Mesendoderm (in vitro differentiated cells): ENCODE results near the gene CTSW.

Experiments
- DNase-seq: peaks from one replicate; pipeline ENCODE4 v3.0.0; 2013
- H2AK5ac ChIP-seq: 2 replicates; pipeline ENCODE4 v1.6.1; 2013; ENCODE audit warnings: low read length, inconsistent platforms
- H2BK120ac ChIP-seq: 2 replicates; pipeline ENCODE4 v1.6.1; 2013; ENCODE audit warnings: low read depth, mild to moderate bottlenecking, low read length, moderate library complexity, mixed read lengths
- H2BK15ac ChIP-seq: replicated peaks from 2 replicates; pipeline ENCODE4 v1.6.1; 2013; ENCODE audit warnings: low read depth, mild to moderate bottlenecking, moderate library complexity
- H2BK5ac ChIP-seq: 2 replicates; pipeline ENCODE4 v1.6.1; 2013; ENCODE audit warnings: low read length, inconsistent platforms
- H3K18ac ChIP-seq: 2 replicates; pipeline ENCODE4 v1.6.1; 2013; ENCODE audit warnings: mild to moderate bottlenecking, low read length, mixed read lengths
- H3K23ac ChIP-seq: one replicate; pipeline ENCODE4 v1.6.1; 2013; ENCODE audit warnings: low read length
- H3K27ac ChIP-seq: 2 replicates; pipeline ENCODE4 v1.5.1; 2013; ENCODE audit warnings: low read depth, mild to moderate bottlenecking, inconsistent platforms, low read length, moderate library complexity
- H3K27me3 ChIP-seq: 2 replicates; pipeline ENCODE4 v1.6.1; 2013; ENCODE audit warnings: low read length, control low read depth, mild to moderate bottlenecking, inconsistent platforms; ENCODE audit not compliant: insufficient read depth, poor library complexity
- H3K36me3 ChIP-seq: 2 replicates; pipeline ENCODE4 v1.6.1; 2013; ENCODE audit warnings: low read length, inconsistent platforms; ENCODE audit not compliant: control insufficient read depth, insufficient read depth
- H3K4ac ChIP-seq: one replicate; pipeline ENCODE4 v1.6.1; 2013; ENCODE audit warnings: low read depth, mild to moderate bottlenecking, low read length, moderate library complexity
- H3K4me1 ChIP-seq: 2 replicates; pipeline ENCODE4 v1.6.1; 2013; ENCODE audit warnings: low read depth, low read length, inconsistent platforms; ENCODE audit not compliant: control insufficient read depth
- H3K4me2 ChIP-seq: 2 replicates; pipeline ENCODE4 v1.6.1; 2013; ENCODE audit warnings: low read length
- H3K4me3 ChIP-seq: 2 replicates; pipeline ENCODE4 v1.5.1; 2013; ENCODE audit warnings: mild to moderate bottlenecking, low read length
- H3K56ac ChIP-seq: one replicate; pipeline ENCODE4 v1.6.1; 2013; ENCODE audit warnings: low read length
- H3K79me1 ChIP-seq: 2 replicates; pipeline ENCODE4 v1.6.1; 2013; ENCODE audit warnings: low read length, inconsistent platforms
- H3K79me2 ChIP-seq: 2 replicates; pipeline ENCODE4 v1.6.1; 2013; ENCODE audit warnings: mild to moderate bottlenecking, low read length; ENCODE audit not compliant: control insufficient read depth, insufficient read depth
- H3K9ac ChIP-seq: 2 replicates; pipeline ENCODE4 v1.6.1; 2013; ENCODE audit warnings: low read length, inconsistent platforms
- H4K5ac ChIP-seq: one replicate; pipeline ENCODE4 v1.6.1; 2013; ENCODE audit warnings: low read length
- H4K8ac ChIP-seq: one replicate; pipeline ENCODE4 v1.6.1; 2013; ENCODE audit warnings: low read depth, mild to moderate bottlenecking, control low read depth, low read length, moderate library complexity
- WGBS: extraction: QIAGEN DNeasy Blood & Tissue Kit; methylation state at CpG from one replicate; pipeline ENCODE4 v1.1.7; 2013; ENCODE audit warnings: low lambda C conversion rate, missing lambda C conversion rate; ENCODE audit not compliant: insufficient coverage; ENCODE audit errors: extremely low coverage; 5-methylcytosine and 5-hydroxymethylcytosine counted together

The CTSW gene

DNA sequence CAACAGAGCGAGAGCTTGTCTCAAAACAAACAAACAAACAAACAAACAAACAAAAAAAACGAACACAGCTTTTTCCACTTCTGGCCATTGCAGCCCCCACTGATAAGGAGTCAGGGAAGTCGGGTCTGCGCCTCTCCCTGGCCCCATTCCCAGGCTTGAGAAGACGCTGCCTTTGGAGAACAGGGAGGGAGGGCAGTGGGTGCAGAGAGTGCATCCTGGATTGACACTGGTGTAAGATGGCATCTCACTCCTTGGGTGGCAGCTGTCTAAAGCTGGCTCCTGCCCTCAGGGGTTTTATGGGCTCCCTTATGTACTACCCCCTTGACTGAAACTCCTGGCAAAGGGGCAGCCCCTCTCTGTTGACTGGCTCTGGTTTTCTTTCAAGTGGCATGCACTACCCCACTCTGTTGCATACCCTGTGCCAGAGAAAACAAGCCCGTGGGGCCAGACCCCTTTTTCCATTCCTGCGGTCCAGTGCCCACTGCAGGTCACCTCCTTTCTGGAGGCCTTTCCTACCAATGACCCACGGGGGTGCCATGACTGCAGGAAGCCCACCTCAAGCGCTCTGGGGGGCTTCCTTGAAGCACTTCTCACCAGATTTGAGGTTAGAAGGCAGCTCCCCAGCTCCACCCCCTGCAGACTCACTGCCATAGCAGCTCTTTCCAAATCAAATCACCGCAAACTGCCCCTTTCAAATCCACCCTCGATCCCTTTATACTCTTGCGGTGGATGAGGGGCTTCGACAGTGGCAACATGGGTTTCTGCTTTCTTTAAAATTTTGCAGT is 52.3 kb downstream of the CTSW start:
- H3K79me1 ChIP-seq: no peaks in the 10 kb centered on the region
- H2AK5ac ChIP-seq: no peak overlapping the region
- no peak overlapping the region for H3K4me3 ChIP-seq
- no peaks in the 10 kb centered on the region for H3K79me2 ChIP-seq
- H3K56ac ChIP-seq: no peak overlapping the region
- no peak overlapping the region for H2BK15ac ChIP-seq
- no peaks in the 10 kb centered on the region for H3K36me3 ChIP-seq
- H3K4ac ChIP-seq: no peak overlapping the region
- no peak overlapping the region for H3K27ac ChIP-seq
- no CpG with 5 or more reads among the region's 13 CpGs for whole genome bisulfite sequencing
- H3K4me1 ChIP-seq: no peaks in the 10 kb centered on the region
- DNase-seq: no peak
- H3K4me2 ChIP-seq: no peak overlapping the region
- no peak overlapping the region for H3K9ac ChIP-seq
- no peak overlapping the region for H3K23ac ChIP-seq
- no peak overlapping the region for H3K18ac ChIP-seq
- H4K5ac ChIP-seq: no peak overlapping the region
- H4K8ac ChIP-seq: no peak overlapping the region
- no peaks in the 10 kb centered on the region for H3K27me3 ChIP-seq
- H2BK120ac ChIP-seq: no peak overlapping the region
- no peak overlapping the region for H2BK5ac ChIP-seq

DNA sequence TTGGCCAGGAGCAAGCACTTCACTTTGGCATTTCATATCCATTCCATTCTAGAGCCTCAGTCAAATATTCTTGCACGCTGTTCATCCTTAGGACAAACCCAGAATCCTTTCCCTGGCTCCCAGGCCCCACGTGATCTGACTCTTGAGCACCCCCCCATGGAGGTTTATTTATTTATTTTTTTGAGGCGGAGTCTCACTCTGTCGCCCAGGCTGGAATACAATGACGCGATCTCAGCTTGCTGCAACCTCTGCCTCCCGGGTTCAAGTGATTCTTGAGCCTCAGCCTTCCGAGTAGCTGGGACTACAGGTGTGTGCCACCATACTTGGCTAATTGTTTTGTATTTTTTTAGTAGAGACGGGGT is 52.9 kb downstream of the CTSW start:
- no peak overlapping the region for H4K5ac ChIP-seq
- no peak overlapping the region for H3K4me3 ChIP-seq
- no peak overlapping the region for H2BK5ac ChIP-seq
- H3K36me3 ChIP-seq: no peaks in the 10 kb centered on the region
- H3K56ac ChIP-seq: peak overlapping the region; percentile 25
- no peaks in the 10 kb centered on the region for H3K79me2 ChIP-seq
- no peaks in the 10 kb centered on the region for H3K4me1 ChIP-seq
- no peaks in the 10 kb centered on the region for H3K79me1 ChIP-seq
- H2AK5ac ChIP-seq: no peak overlapping the region
- H3K23ac ChIP-seq: no peak overlapping the region
- WGBS: no CpG with 5 or more reads among the region's 9 CpGs
- no peak overlapping the region for H3K4me2 ChIP-seq
- H4K8ac ChIP-seq: no peak overlapping the region
- no peak overlapping the region for H3K9ac ChIP-seq
- H3K27me3 ChIP-seq: no peaks in the 10 kb centered on the region
- peak; percentile 60 for DNase-seq
- H3K27ac ChIP-seq: no peak overlapping the region
- no peak overlapping the region for H2BK120ac ChIP-seq
- no peak overlapping the region for H2BK15ac ChIP-seq
- H3K4ac ChIP-seq: no peak overlapping the region
- no peak overlapping the region for H3K18ac ChIP-seq
